Spleen (tissue), 11 donors: ENCODE results near the gene C22orf39. TPM values are rescaled to one million over a fixed set of nuclear protein-coding genes. Genes with fewer than 3 reads are reported as not detected.

Experiments used
- DNase-seq: peaks from one replicate; pipeline ENCODE4 v3.0.0-alpha.2; 2020
- H3K27ac ChIP-seq, 8 donors: fragments of 200-600 bp; sonication (generic) in 7 of 8; 1 replicate in 4 of 8; 2 replicates in 4 of 8; pipeline versions ENCODE4 v1.5.0 to v1.8.0; 2016 to 2021; ENCODE audit warnings: inconsistent platforms in 4 of 8, mild to moderate bottlenecking in 4 of 8, moderate library complexity in 1 of 8
- H3K27me3 ChIP-seq, 7 donors: fragments of 200-600 bp; sonication (generic) in 6 of 7; replicated peaks in 1 of 7; 1 replicate in 4 of 7; 2 replicates in 3 of 7; pipeline versions ENCODE4 v1.5.0 to v1.8.0; 2016 to 2021; ENCODE audit warnings: inconsistent platforms in 3 of 7, mild to moderate bottlenecking in 1 of 7
- H3K36me3 ChIP-seq, 6 donors: fragments of 200-600 bp; sonication (generic) in 5 of 6; 1 replicate in 4 of 6; 2 replicates in 2 of 6; pipeline versions ENCODE4 v1.5.0 to v1.8.0; 2016 to 2021; ENCODE audit warnings: inconsistent platforms in 2 of 6
- H3K4me1 ChIP-seq, 6 donors: fragments of 200-600 bp; sonication (generic) in 5 of 6; 1 replicate in 3 of 6; 2 replicates in 3 of 6; pipeline versions ENCODE4 v1.5.0 to v1.8.0; 2016 to 2021; ENCODE audit warnings: inconsistent platforms in 3 of 6
- H3K4me3 ChIP-seq, 8 donors: fragments of 200-600 bp; sonication (generic) in 7 of 8; 1 replicate in 4 of 8; 2 replicates in 4 of 8; pipeline versions ENCODE4 v1.5.0 to v1.8.0; 2016 to 2021; ENCODE audit warnings: inconsistent platforms in 4 of 8, mild to moderate bottlenecking in 4 of 8, moderate library complexity in 2 of 8
- H3K9me3 ChIP-seq, 8 donors: fragments of 200-600 bp; sonication (generic) in 7 of 8; 1 replicate in 4 of 8; 2 replicates in 4 of 8; pipeline versions ENCODE4 v1.5.0 to v1.8.0; 2016 to 2021; ENCODE audit warnings: inconsistent platforms in 4 of 8
- POLR2A ChIP-seq, 3 donors: fragments of 450-650 bp; IDR thresholded peaks; one replicate each; pipeline ENCODE4 v1.5.1; 2017; ENCODE audit warnings: antibody characterized with exemption in 3 of 3, mild to moderate bottlenecking in 1 of 3
- POLR2AphosphoS5 ChIP-seq, 3 donors: sonication (generic); formaldehyde crosslinking; IDR thresholded peaks; one replicate each; pipeline ENCODE4 v1.5.1; 2017; ENCODE audit warnings: antibody characterized with exemption in 3 of 3
- WGBS, 5 donors: extraction: QIAGEN DNeasy Blood & Tissue Kit in 3 of 5; methylation state at CpG; one replicate each; pipeline versions ENCODE4 v1.1.5 to v1.1.7; 2013 to 2018; 5-methylcytosine and 5-hydroxymethylcytosine counted together
- intact Hi-C: fragments of 100-400 bp; cut with DNase I; formaldehyde crosslinking; loops from one replicate; pipeline ENCODE4 v1.15.0; 2023; ENCODE audit warnings: low total_unique reads
- polyA plus RNA-seq, 3 donors: library from polyadenylated mRNA; stranded (reverse); fragments of 200-250 nt; gene quantifications; one replicate each; pipeline ENCODE4 v1.2.1, GENCODE V29; 2013
- total RNA-seq, 7 donors: library from RNA; depleted of rRNA in 3 of 7; stranded (reverse); fragments of >200 nt in 3 of 7; fragmentation: NEBNext Ultra II Directional in 4 of 7; extraction: Animal tissue kit (Norgen Biotek cat#: 25700) in 4 of 7; gene quantifications; one replicate each; pipeline versions ENCODE4 v1.1.0 to v1.2.1, GENCODE V29; 2016 to 2021
- TF ChIP-seq, protein P1 (sequence below), 11 experiments: fragments of 200-600 bp in 7 of 11; fragments of 450-650 bp in 4 of 11; sonication (generic) in 4 of 11; IDR thresholded peaks in 8 of 11; conservative IDR thresholded peaks in 3 of 11; 1 replicate in 7 of 11; 2 replicates in 4 of 11; pipeline versions ENCODE4 v1.4.0 to v1.8.0; 2016 to 2021; ENCODE audit warnings: antibody characterized with exemption in 11 of 11, inconsistent platforms in 4 of 11, mild to moderate bottlenecking in 1 of 11
- donor health status: healthy with polysubstance abuse.
- donor health status: DM: no; HTN: no; CAD: no; lungs with moderate emphysema.
- donor health status: DM: no; HTN: no; CAD: no.
- donor health status: Bipolar disorder and iron deficiency.
- donor health status: healthy.
- donor health status: DM: no; HTN: no; CAD: no.
- donor health status: DM: yes; HTN: yes; CAD: no.

The C22orf39 gene
- total and polyA plus RNA-seq, 10 donors = 28.8 to 48.8 (median 37.6) TPM

DNA sequence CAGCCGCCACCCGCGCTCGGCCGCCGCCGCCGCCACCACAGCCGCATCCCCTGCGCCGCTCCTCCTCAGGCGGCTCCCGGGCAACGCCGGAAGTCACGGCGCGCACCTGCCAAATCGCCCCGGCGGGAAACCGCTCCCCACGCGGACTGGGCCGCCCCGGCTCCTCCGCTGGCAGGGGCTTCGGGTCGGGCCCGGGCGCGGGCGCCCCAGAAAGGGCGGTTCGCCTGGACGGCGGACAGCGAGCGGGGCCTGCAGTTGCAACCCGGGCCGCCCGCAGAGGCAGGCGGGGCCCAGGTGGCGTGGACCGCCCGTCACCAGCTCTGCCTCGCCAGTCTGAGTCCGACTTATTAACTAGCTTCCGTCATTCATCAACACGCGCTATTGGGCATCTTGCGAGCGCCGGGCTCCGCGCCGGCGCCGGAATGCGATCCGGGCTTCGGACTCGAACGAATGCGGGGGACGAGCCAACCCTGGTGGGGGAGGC lies 15.8 kb downstream of the C22orf39 start, which contains the start of gene HIRA:
Gene HIRA, minus strand, starts transcription at position 85 of the 484 bp plus-strand sequence. CDS start 257 bp downstream, outside the sequence.
- 0 to 1% (median 0%) methylated on average over 19 to 66 of the region's 66 CpGs for WGBS, 5 donors
- Histone ChIP-seq H3K36me3 (peaks cover 0 to 27% (median 21%) of the 10 kb centered on the region in 6 donors), H3K4me3 (peak within 1 kb of the TSS; percentile 84 to 98 (median 96)), H3K27me3 (no peaks in the 10 kb centered on the region), H3K27ac (peak within 1 kb of the TSS; percentile 95 to 99 (median 98)), H3K9me3 (no peaks in the 10 kb centered on the region), H3K4me1 (peaks cover 21 to 80% (median 67%) of the 10 kb centered on the region in 6 donors)
- DNase-seq = peak; percentile 96
- intact Hi-C loops = no loop called here
- TF ChIP-seq, protein P1, sequence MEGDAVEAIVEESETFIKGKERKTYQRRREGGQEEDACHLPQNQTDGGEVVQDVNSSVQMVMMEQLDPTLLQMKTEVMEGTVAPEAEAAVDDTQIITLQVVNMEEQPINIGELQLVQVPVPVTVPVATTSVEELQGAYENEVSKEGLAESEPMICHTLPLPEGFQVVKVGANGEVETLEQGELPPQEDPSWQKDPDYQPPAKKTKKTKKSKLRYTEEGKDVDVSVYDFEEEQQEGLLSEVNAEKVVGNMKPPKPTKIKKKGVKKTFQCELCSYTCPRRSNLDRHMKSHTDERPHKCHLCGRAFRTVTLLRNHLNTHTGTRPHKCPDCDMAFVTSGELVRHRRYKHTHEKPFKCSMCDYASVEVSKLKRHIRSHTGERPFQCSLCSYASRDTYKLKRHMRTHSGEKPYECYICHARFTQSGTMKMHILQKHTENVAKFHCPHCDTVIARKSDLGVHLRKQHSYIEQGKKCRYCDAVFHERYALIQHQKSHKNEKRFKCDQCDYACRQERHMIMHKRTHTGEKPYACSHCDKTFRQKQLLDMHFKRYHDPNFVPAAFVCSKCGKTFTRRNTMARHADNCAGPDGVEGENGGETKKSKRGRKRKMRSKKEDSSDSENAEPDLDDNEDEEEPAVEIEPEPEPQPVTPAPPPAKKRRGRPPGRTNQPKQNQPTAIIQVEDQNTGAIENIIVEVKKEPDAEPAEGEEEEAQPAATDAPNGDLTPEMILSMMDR (IDR thresholded peaks at IDR 0.05 in 8 of 11, conservative IDR thresholded peaks at IDR 0.05 in 3 of 11) = no peak
- peak in 1 of 3 donors; percentile 79 for TF ChIP-seq POLR2AphosphoS5 (IDR thresholded peaks at IDR 0.05)

DNA sequence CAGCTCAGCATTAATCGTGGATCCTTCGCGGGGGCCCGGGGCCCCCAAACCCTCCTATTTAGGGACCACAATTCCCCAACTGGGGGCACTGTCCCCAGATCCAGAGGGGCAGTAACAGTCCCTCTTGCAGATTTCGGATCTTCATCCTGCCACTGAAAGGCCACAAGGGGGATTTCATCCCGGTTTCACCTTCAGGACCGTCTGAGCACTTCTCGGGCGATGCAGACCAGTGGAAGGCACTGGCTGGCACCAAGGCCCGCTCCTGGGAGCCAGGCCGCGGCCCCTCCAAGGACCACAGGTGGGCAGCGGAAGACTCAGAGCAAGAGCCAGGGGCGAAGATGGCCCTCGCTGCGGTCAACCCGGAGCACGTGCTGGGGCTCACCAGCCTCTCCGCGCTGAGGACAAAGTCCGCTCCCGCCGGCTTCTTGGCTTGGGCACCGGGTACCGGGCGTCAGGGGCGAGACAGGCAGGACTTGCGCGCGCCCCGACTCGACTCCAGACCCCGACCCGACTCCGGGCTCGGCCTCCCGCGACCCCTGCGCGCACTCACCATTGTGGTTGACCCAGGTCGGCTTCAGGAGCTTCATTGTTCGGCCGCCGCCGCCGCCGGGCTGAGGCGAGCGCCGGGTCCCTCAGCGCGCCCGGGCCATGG lies 16.5 kb downstream of the C22orf39 start:
- peak; percentile 91 for DNase-seq
- peak overlapping the region; percentile 59 to 99 (median 96) for H3K27ac ChIP-seq
- H3K9me3 ChIP-seq = no peaks in the 10 kb centered on the region
- intact Hi-C loops = no loop called here
- H3K4me1 ChIP-seq = peaks cover 21 to 86% (median 74%) of the 10 kb centered on the region in 6 donors
- TF ChIP-seq POLR2AphosphoS5 (IDR thresholded peaks at IDR 0.05) = no peak
- TF ChIP-seq POLR2A (IDR thresholded peaks at IDR 0.05) = no peak
- TF ChIP-seq, protein P1 (IDR thresholded peaks at IDR 0.05 in 8 of 11, conservative IDR thresholded peaks at IDR 0.05 in 3 of 11) = no peak
- H3K4me3 ChIP-seq = peak overlapping the region; percentile 84 to 98 (median 96)
- WGBS, 5 donors = 0% methylated on average over 6 to 53 of the region's 53 CpGs
- H3K36me3 ChIP-seq = peaks cover 0 to 21% (median 15%) of the 10 kb centered on the region in 6 donors
- no peaks in the 10 kb centered on the region for H3K27me3 ChIP-seq

DNA sequence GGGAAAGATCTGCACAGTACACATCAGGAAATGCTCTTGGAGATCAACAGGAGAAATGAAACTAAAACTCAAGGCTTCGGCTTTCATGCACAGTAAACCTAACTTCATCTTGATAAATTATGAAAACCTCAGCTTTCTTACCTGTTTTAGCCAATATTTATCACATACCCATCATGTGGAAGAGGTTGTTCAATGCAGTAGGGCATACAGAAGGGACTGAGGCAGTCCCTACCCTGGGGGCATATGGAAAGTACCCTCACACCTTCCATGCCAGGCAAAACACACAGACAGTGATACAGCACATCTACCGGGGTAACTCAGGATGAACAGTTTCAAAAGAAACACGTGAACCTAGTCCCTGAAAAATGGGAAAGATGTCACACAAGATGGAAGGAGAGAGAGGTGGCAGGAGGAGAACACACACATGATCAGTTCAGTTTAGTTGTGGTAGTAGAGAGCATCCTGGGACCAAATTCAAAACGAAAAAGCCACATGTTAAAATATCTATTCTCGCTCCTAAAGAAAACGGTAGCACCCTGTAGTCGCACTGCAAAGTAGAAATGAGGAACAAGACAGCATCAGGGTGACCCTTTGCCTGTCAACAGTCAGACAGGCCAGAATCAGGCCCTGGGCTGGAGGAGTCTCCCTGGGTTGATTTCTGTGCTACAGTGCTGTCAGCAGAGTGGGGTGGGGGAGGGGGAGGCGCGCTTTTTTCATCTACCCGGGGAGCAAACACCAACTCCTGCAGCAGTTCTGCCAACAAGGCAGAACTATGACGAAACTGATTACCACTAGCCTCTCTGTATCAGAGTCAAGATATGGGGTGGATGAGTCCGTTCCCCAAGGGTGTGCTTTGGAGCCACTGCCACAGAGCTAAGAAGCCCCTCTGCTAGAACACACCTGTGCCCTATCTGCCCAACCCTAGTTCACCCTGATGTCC lies 17.3 kb downstream of the C22orf39 start:
- no peak for DNase-seq
- TF ChIP-seq POLR2A (IDR thresholded peaks at IDR 0.05) (no peak), POLR2AphosphoS5 (IDR thresholded peaks at IDR 0.05) (no peak)
- TF ChIP-seq, protein P1 (IDR thresholded peaks at IDR 0.05 in 8 of 11, conservative IDR thresholded peaks at IDR 0.05 in 3 of 11) = no peak
- no peaks in the 10 kb centered on the region for H3K27me3 ChIP-seq
- intact Hi-C loops = no loop called here
- peak overlapping the region; percentile 59 to 99 (median 96) for H3K27ac ChIP-seq
- peaks cover 21 to 86% (median 77%) of the 10 kb centered on the region in 6 donors for H3K4me1 ChIP-seq
- peak overlapping the region; percentile 84 to 98 (median 96) for H3K4me3 ChIP-seq
- H3K36me3 ChIP-seq = peaks cover 0 to 15% (median 7%) of the 10 kb centered on the region in 6 donors
- WGBS, 5 donors = 6 to 9% (median 7%) methylated on average over 11 to 12 of the region's 12 CpGs
- no peaks in the 10 kb centered on the region for H3K9me3 ChIP-seq
